Brain pericyte (primary cell): ENCODE measurements around the gene SRCAP.
A peak's percentile ranks its signal among the peaks of the same experiment; 100 is the strongest.
"Not testable (repeated sequence)": the region's sequence is repeated elsewhere in the genome, so short reads cannot be mapped to it uniquely, and the experiment has no call there.

Experiments used
- DNase-seq: peaks from one replicate; pipeline ENCODE4 v3.0.0-alpha.2; 2012; ENCODE audit warnings: low read depth, low spot score

Gene SRCAP

DNA sequence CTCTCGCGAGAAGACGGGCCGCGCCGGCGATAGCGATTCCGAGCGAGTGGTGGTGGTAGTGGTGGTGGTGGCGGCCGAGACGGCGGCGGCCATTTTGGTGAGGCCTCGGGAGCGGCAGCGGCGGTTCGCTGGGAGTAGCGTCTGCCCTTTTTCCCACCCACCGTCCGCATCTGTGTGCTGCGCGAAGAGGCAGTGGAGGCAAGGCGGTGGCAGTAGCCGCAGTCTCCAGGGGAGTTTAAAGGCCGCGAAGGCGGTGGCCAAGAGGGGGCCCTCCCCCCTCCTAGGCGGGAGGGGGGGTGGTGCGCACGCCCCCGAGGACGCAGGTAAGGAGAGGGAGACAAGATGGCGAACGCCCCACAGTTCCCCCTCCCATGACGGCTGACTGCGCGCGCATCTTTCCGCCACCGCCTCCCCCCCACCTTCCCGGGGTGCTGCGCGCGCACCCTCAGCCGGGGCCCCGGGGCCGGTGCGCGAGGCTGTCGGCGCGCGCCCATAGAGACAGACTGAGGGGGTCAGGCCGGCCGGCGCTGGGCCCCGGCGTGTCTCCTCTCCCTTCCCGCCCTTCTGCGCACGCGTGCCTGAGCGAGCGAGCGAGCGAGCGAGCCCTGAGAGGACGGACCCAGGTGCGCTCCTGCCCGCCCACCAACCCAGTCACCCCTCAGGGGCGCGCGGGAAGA lies 694 bp upstream of the SRCAP start:
- DNase-seq = peak; percentile 91

DNA sequence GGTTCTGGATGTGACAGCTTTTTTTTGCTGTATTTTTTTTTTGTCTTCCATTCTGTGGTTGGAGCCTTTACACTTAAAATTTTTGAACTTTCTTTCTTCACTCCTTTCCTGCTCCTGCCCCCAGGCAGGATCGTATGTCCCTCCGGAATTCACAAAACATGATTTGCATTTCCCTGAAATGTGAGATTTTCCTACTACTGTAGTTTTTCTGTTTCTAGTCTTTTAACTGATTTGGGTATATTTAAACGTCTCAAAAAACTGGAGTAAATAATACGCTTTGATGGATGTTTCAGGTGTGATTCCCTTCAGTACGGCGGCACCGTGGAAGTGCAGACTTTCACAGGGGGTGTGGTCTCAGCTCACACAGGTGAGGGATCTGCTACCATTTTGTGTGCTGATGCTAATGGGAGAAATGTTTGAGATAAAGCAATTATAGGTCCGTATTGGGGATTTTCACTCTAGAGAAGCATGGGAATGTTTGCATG lies 686 bp downstream of the SRCAP start:
- no peak for DNase-seq

DNA sequence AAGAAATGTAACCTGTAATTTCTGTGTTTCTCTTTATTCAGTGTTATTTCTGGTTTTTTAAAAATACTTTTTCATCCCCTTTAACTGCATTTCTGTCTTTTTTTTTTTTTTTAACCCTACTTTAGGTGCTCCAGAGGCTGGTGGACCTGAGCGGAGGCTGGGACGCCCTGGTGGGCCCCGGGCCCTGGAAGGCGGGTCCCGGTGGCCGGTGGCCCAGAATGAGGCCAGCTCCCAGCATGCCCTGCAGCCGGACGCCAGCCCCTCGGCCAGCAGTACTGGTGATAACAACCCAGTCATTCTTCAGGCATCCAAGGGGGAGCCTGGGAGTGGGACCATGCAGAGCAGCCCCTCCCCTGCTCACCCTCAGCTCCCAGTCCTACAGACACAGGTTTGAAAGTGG lies 1.5 kb downstream of the SRCAP start:
- DNase-seq = no peak

DNA sequence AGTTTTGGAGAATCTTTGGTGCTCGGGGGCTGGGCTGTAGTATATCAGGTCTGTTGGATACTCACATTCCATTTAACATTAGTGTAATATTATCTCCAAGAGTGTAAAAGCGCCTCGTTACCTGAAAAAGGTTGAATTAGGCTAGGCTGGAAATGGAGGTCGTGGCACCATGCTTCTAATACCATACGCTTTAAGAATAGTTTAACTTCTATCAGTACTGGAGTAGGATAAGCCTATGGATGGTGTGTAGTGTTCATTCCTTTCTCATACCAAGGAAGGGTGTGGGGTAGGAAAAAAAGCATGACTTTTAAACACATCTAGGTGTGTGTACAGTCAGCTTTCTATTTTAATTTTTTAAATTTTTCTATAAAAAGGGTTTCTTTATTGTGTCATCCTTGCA lies 2.0 kb downstream of the SRCAP start:
- no peak for DNase-seq

DNA sequence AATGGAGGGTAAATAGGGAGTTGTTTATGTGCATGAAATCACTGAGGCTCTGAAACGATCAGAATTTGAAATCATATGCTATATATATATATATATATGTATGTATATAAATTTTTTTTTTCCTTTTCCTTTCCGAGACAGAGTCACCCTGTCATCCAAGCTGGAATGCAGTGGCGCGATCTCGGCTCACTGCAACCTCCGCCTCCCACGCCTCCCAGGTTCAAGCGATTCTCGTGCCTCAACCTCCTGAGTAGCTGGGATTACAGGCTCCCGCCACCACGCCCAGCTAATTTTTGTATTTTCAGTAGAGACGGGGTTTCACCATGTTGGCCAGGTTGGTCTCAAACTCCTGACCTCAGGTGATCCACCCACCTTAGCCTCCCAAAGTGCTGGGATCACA lies 4.1 kb downstream of the SRCAP start:
- not testable (repeated sequence) for DNase-seq

DNA sequence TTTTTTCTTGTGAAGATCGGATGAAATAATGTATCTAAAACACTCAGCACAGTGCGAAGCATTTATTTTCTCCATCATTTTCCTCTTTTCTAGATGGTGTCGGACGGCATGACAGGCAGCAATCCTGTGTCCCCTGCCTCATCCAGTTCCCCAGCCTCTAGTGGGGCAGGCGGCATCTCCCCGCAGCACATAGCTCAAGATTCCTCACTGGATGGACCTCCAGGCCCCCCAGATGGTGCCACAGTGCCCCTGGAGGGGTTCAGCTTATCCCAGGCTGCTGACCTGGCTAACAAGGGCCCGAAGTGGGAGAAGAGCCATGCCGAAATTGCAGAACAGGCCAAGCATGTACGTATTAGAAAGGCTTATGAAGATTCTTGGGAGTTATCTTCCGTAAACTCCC lies 5.0 kb downstream of the SRCAP start:
- DNase-seq = no peak

DNA sequence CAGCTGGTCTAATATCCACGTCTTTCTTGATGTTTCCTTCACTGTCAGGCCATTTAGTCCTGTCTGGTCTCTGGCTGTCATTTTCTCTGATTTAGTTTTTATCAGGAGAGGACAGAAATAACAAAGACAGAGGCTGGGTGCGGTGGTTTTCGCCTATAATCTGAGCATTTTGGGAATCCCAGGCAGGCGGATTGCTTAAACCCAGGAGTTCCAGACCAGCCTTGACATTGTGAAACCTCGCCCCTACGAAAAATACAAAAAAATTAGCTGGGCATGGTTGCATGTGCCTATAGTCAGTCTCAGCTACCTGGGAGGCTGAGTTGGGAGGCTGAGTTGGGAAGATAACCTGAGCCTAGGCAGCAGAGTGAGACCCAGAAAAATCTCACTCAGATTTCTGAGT lies 7.1 kb downstream of the SRCAP start:
- no peak for DNase-seq

DNA sequence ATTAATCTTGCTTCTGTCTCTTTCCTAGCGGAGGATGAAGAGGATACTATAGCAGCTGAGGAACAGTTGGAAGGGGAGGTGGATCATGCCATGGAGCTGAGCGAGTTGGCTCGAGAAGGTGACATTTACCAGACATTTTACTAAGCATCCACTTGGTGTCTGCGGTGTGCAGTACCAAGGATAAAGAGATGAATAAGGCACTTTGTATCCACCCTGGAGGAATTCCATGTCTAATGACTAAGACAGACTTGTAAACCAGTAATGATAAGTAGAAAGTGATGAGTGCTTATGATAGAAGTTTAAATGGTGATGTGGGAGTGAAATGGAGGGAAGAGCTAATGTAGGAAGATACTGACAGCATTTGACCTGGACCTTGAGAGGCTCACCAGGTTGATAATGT lies 12.0 kb downstream of the SRCAP start:
- no peak for DNase-seq

DNA sequence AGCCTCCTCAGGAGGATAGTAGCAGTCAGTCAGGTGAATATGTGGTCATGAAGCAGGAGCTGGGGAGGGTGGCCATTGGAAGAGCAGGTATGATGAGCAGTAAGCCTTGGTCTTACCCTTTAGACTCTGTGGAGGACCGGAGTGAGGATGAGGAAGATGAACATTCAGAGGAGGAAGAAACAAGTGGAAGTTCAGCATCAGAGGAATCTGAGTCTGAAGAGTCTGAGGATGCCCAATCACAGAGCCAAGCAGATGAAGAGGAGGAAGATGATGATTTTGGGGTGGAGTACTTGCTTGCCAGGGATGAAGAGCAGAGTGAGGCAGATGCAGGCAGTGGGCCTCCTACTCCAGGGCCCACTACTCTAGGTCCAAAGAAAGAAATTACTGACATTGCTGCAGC lies 12.7 kb downstream of the SRCAP start:
- DNase-seq = no peak

DNA sequence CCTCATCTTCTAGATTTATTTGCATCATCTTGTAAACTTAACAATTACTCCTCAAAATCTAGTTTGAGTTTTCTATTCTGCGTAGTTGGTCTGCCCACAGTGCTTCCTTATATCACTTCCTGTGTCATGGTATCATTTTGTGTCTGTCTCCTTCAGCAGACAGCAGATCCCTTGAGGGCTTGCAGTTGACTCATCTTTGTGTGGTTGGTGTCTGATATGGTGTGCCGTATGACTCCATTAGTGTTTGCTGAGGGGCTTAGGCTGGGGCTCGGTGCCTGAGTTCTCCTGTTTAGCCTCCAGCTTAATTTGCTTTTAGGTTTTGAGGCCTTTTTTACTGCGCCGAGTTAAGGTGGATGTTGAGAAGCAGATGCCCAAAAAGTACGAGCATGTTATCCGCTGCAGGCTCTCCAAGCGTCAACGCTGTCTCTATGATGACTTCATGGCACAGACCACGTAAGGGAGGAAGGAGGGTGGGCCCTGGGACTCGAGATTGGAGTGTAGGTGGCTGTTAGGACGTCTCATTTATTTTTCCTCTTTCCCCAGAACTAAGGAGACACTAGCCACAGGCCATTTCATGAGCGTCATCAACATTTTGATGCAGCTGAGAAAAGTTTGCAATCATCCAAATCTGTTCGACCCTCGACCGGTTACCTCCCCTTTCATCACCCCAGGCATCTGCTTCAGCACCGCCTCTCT lies 16.9 kb downstream of the SRCAP start:
- DNase-seq = no peak

DNA sequence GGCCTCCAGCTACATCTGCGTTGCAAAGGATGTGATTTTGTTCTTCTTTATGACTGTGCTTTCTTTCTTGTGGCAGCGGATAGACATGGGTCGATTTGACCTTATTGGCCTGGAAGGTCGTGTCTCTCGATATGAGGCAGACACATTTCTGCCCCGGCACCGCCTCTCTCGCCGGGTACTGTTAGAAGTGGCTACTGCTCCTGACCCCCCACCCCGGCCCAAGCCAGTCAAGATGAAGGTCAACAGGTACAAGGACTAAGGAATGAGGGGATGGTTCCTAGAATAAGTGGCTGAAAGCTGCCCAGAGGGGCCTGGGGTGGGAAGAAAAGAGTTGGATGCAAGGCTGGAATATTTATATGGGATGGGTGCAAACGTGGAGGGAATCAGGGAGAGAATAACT lies 21.1 kb downstream of the SRCAP start:
- DNase-seq = no peak

DNA sequence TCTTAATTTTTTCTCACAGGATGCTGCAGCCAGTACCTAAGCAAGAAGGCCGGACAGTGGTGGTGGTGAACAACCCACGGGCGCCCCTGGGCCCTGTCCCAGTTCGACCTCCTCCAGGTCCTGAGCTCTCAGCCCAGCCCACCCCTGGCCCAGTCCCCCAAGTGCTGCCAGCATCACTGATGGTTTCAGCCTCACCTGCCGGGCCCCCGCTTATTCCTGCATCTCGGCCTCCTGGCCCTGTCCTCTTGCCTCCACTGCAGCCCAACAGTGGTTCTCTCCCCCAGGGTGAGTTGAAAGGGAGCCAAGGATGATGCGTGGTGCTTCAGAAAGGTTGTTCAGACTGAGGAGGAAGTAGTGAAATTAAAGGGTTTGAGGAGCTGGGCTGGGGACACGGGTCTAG lies 21.7 kb downstream of the SRCAP start:
- DNase-seq = no peak

DNA sequence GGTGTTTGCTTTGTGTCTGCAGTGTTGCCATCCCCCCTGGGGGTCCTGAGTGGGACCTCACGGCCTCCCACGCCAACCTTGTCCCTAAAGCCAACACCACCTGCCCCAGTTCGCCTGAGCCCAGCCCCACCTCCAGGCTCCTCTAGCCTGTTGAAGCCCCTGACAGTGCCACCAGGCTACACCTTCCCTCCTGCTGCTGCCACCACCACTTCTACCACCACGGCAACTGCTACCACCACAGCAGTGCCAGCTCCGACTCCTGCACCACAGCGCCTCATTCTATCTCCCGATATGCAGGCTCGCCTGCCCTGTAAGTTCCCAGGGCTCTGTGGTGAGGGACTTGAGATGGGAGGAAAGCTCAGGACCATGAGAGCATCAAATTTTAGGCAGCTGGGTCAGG lies 22.2 kb downstream of the SRCAP start:
- no peak for DNase-seq

DNA sequence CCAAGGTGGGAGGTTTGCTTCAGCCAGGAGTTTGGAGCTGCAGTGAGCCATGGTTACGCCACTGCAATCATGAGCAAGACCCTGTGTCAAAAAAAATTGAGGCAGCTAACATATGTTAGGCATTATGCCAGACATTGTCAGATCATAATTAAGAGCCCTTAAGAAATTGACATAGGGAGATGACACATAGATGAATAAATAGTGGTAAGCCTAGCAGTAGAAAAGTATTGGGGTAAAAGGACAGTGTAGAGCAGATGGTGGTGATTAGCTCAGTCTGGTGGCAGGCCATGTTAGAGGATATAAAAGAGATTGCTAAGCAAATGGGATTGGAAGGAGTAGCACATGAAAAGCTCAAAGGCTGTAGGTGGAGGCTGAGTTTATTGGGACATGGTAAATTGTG lies 22.6 kb downstream of the SRCAP start:
- no peak for DNase-seq

DNA sequence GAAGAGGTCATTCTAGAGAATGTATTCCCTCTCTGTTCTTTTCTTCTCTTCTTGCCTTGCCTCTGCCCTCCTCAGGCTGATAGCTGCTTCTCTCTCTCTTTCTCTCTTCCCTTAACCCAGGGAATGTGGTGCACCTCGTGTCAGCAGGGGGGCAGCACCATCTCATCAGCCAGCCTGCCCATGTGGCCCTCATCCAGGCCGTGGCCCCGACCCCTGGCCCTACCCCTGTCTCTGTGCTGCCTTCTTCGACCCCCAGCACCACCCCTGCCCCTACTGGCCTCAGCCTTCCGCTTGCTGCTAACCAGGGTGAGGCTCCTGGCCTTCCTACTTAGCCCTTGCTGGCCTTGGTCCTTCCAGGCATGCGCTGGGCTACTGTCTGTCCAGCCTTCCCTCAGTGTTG lies 23.5 kb downstream of the SRCAP start:
- no peak for DNase-seq

DNA sequence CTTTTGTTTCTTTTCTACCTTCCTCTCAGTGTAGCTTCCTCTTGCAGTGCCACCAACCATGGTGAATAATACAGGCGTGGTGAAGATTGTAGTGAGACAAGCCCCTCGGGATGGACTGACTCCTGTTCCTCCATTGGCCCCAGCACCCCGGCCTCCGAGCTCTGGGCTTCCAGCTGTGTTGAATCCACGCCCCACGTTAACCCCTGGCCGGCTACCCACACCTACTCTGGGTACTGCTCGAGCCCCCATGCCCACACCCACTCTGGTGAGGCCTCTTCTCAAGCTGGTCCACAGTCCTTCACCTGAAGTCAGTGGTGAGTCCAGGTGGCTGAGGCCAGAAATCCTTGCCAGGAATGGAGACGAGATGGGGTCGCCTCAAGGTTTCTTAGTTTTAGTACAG lies 23.9 kb downstream of the SRCAP start:
- no peak for DNase-seq

DNA sequence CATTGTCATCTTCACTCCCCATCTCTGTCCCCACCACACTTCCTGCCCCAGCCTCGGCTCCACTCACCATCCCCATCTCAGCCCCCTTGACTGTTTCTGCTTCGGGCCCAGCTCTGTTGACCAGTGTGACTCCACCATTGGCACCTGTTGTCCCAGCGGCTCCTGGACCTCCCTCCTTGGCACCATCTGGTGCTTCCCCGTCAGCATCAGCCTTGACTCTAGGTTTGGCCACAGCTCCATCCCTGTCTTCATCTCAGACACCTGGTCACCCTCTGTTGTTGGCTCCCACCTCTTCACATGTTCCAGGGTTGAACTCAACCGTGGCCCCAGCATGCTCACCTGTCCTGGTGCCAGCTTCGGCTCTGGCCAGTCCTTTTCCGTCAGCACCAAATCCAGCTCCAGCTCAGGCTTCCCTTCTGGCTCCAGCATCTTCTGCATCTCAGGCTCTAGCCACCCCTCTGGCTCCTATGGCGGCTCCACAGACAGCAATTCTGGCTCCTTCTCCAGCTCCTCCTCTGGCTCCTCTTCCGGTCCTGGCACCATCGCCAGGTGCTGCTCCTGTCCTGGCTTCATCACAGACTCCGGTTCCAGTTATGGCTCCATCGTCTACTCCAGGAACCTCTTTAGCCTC lies 24.9 kb downstream of the SRCAP start:
- DNase-seq = no peak

DNA sequence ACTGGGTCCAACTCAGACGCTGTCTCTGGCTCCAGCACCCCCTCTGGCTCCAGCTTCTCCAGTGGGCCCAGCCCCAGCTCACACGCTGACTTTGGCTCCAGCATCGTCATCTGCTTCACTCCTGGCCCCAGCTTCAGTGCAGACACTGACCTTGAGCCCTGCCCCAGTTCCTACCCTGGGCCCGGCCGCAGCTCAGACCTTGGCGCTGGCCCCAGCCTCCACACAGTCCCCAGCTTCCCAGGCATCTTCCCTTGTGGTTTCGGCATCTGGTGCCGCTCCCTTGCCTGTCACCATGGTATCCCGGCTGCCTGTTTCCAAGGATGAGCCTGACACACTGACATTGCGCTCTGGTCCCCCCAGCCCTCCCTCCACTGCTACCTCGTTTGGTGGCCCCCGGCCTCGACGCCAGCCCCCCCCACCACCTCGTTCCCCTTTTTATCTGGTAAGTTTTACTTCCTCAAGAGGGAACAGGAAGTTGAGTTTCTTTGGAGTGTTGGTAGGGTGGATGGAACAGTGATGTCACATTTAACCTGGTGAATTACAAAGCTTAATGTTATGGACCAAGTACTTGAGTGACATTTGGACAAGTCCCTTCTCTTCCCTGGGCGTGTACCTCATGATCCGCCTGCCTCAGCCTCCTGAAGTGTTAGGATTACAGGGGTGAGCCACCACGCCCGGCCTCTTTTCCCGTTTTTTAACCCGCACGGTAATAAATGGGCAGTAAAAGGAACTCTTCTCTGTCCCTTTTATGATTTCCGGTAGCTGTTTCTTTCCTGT lies 25.9 kb downstream of the SRCAP start:
- no peak for DNase-seq

DNA sequence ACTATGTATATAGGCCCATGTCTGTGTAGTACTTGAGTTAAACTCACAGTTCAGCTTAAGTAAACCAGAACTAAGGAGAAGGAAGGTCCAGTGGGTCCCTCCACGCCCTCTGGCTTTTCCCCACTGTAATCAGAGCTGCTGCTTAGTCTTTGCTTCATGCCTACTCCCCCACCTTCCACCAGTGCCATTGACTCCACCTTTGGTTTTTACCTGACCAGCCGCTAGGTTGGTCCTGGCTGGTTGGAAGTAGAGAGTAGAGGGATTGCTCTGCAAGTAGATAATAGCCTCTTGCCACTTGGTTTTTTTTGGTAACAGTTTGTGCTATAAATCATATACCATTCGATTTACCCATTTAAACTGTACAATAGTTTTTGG lies 26.4 kb downstream of the SRCAP start:
- no peak for DNase-seq

DNA sequence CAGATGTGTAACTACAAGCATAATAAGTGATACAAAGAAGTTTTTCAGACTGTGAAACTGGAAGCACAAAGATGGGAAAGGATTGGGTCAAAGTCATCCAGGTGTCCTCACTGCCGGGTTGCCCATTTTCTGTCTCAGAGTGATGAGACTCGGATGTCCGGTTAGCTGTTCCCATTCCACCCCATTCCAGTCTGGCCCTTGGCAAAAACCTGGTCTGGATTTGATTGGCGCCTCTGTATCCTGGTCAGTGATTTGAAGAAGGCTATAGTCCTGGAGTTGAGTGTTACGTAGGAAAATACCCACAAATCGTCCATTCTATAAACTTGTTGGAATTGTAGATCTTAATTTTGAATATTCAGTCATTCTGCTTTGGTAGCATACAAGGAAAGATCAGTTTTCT lies 29.4 kb downstream of the SRCAP start:
- DNase-seq = no peak

DNA sequence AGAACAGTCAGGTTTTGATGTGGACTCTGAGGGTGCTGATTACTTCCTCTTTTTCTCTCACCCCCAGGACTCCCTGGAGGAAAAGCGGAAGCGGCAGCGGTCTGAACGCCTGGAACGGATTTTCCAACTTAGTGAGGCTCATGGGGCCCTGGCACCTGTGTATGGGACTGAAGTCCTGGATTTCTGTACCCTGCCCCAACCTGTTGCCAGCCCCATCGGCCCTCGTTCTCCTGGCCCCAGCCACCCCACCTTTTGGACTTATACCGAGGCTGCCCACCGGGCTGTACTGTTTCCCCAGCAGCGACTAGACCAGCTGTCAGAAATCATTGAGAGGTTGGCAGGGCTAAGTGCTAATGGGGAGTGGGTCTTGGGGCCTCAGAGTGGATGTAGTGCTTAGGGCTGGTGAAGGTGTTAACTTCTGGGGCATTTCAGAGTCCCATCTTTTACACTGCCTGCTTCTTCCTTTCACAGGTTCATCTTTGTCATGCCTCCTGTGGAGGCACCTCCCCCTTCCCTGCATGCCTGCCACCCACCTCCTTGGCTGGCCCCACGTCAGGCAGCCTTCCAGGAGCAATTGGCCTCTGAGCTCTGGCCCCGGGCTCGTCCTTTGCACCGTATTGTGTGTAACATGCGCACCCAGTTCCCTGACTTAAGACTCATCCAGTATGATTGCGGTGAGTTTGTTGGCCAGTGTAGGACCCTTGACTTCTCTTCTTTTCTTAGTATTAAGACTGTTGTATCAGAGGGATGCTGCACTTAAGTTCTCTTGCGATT lies 30.1 kb downstream of the SRCAP start:
- no peak for DNase-seq

DNA sequence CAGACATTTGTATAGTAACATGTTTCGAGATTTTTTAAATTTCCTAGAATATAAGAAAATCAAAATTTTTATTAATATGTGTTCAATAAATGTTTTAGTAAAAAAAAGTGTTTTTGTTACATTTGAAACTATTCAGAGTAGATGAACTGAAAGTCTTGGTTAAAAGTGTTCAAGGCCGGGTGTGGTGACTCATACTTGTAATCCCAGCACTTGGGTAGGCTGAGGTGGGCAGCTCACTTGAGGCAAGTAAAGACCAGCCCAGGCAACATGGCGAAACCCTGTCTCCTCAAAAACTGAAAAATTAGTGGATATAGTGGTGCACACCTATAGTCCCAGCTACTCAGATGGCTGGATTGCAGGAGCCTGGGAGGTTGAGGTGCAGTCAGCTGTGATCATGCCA lies 32.4 kb downstream of the SRCAP start:
- no peak for DNase-seq
